Stomach (tissue), 4 donors: ENCODE data around the gene EPB41L3.

ENCODE experiments used
- EP300 ChIP-seq: sonication (generic); formaldehyde crosslinking; IDR thresholded peaks from one replicate; pipeline ENCODE4 v1.6.1; 2017; ENCODE audit warnings: antibody characterized with exemption
- TF ChIP-seq, protein P1 (sequence below), 7 experiments: fragments of 450-650 bp in 4 of 7; fragments of 200-600 bp in 3 of 7; sonication (generic) in 3 of 7; IDR thresholded peaks; one replicate each; pipeline ENCODE4 v1.5.1; 2016 to 2019; ENCODE audit warnings: antibody characterized with exemption in 7 of 7, control low read depth in 2 of 7, mild to moderate bottlenecking in 1 of 7

DNA sequence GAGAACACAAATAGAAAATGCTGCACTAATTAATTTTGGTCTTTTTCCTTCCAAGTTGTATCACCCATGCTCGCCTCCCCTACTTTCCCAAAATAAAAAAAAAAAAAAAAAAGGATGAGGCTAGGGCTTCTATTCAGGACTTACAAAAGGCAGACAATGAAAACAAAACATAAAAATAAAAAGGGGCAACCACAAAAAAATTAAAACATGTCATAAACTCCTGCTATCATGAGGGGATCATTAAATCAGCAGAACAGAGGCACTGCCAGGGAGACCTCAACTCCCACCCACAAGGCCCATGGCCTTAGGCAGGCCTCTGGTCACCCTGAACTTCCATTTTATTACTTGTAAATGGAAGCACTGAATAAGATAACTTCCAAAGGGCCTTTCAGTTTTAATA, 23.3 kb downstream of the EPB41L3 start:
- TF ChIP-seq, protein P1, sequence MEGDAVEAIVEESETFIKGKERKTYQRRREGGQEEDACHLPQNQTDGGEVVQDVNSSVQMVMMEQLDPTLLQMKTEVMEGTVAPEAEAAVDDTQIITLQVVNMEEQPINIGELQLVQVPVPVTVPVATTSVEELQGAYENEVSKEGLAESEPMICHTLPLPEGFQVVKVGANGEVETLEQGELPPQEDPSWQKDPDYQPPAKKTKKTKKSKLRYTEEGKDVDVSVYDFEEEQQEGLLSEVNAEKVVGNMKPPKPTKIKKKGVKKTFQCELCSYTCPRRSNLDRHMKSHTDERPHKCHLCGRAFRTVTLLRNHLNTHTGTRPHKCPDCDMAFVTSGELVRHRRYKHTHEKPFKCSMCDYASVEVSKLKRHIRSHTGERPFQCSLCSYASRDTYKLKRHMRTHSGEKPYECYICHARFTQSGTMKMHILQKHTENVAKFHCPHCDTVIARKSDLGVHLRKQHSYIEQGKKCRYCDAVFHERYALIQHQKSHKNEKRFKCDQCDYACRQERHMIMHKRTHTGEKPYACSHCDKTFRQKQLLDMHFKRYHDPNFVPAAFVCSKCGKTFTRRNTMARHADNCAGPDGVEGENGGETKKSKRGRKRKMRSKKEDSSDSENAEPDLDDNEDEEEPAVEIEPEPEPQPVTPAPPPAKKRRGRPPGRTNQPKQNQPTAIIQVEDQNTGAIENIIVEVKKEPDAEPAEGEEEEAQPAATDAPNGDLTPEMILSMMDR (IDR thresholded peaks at IDR 0.05), result no peak
- no peak for TF ChIP-seq EP300
